OCI-LY7 (cell line): ENCODE results near the gene ARV1.

Experiments
- EZH2phosphoT487 ChIP-seq: fragments of 200-600 bp; sonication (generic); IDR thresholded peaks from 2 replicates; pipeline ENCODE4 v1.6.1; 2018; ENCODE audit warnings: low read depth, borderline replicate concordance, mild to moderate bottlenecking, mixed run types, antibody characterized with exemption, low read length, moderate library complexity, mixed read lengths
- TF ChIP-seq, protein P1 (sequence below): fragments of 200-600 bp; sonication (generic); conservative IDR thresholded peaks from 2 replicates; pipeline ENCODE4 v1.5.1; 2014; ENCODE audit warnings: mild to moderate bottlenecking, antibody characterized with exemption, low read length, moderate library complexity, mixed read lengths

DNA sequence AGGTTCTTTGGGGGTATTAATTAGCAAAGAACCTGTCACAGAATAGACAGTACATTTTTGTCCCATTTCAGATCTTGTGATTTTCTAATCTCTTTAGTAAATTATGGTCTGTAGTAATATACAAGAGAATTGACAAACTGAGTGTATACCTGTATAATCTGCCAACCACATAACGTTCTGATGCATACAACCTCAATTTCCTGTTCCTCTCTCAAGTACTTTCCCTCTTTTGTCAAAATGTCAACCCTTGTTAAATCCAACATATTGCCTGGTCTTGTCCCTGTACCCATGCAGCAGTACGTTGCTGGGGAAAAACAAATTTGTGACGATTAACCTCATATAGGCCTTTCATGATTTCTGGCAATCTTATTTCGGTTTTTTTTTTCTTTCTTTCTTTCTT is 1.1 kb downstream of the ARV1 start:
- no peak for TF ChIP-seq EZH2phosphoT487
- TF ChIP-seq, protein P1, sequence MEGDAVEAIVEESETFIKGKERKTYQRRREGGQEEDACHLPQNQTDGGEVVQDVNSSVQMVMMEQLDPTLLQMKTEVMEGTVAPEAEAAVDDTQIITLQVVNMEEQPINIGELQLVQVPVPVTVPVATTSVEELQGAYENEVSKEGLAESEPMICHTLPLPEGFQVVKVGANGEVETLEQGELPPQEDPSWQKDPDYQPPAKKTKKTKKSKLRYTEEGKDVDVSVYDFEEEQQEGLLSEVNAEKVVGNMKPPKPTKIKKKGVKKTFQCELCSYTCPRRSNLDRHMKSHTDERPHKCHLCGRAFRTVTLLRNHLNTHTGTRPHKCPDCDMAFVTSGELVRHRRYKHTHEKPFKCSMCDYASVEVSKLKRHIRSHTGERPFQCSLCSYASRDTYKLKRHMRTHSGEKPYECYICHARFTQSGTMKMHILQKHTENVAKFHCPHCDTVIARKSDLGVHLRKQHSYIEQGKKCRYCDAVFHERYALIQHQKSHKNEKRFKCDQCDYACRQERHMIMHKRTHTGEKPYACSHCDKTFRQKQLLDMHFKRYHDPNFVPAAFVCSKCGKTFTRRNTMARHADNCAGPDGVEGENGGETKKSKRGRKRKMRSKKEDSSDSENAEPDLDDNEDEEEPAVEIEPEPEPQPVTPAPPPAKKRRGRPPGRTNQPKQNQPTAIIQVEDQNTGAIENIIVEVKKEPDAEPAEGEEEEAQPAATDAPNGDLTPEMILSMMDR: no peak
